ENCODE data around the gene C1QTNF12. TPM values are rescaled to one million over a fixed set of nuclear protein-coding genes. Genes with fewer than 3 reads are reported as not detected.

The C1QTNF12 gene
- total and polyA plus RNA-seq, 2 of the 8 experiments (the other 6 are each of a cell fraction or from before 2014, with no cell fraction given): 2.1 to 3.7 TPM

- no peak overlapping the region for H3K9ac ChIP-seq (replicated peaks in 1 of 4; ENCODE audit: extremely low read depth in 1 of 4, low read depth in 3 of 4, low read length in 3 of 4)
- no peak overlapping the region for H2BK20ac ChIP-seq (ENCODE audit: low read length)
- no peak overlapping the region for H3K23ac ChIP-seq (ENCODE audit: insufficient read length)
- peaks cover 2 to 13% of the 10 kb centered on the region in 2 experiments for H4K20me1 ChIP-seq (replicated peaks in 1 of 2; ENCODE audit: control insufficient read depth in 1 of 2, insufficient read depth in 2 of 2, low read length in 2 of 2)
- peaks cover under 1 to 19% of the 10 kb centered on the region in 2 experiments; a peak in 3 of 4 replicates for H3K79me2 ChIP-seq (ENCODE audit: control insufficient read depth in 1 of 2, insufficient read depth in 2 of 2, low read length in 2 of 2)
- H3K23me2 ChIP-seq (ENCODE audit: low read depth, low read length): peaks cover 7% of the 10 kb centered on the region
- H3K4me3 ChIP-seq (ENCODE audit: extremely low read depth in 1 of 4, insufficient read depth in 2 of 4, low read depth in 3 of 4, low read length in 4 of 4): no peak overlapping the region
- no peak overlapping the region for H4K91ac ChIP-seq (replicated peaks; ENCODE audit: insufficient read length, low read length)
- peaks cover 0 to 9% of the 10 kb centered on the region in 2 experiments; a peak in 2 of 4 replicates for H3K9me3 ChIP-seq (ENCODE audit: insufficient read depth in 2 of 2, low read depth in 1 of 2, low read length in 1 of 2)
- no peaks in the 10 kb centered on the region; a peak in 1 of 7 replicates for H3K27me3 ChIP-seq (replicated peaks in 1 of 4; ENCODE audit: control insufficient read depth in 3 of 4, extremely low read depth in 1 of 4, insufficient read depth in 3 of 4, low read length in 3 of 4)
- H2AK5ac ChIP-seq (ENCODE audit: low read depth, low read length): no peak overlapping the region
- H3K4ac ChIP-seq (replicated peaks; ENCODE audit: insufficient read length, low read depth, low read length): no peak overlapping the region
- no peak overlapping the region for H3K27ac ChIP-seq (ENCODE audit: low read depth, low read length)
- H4K5ac ChIP-seq (ENCODE audit: insufficient read length, low read depth, low read length): no peak overlapping the region
- H3K14ac ChIP-seq (ENCODE audit: insufficient read length): no peak overlapping the region
- H2BK5ac ChIP-seq (ENCODE audit: low read depth, low read length): no peak overlapping the region
- DNase-seq (ENCODE audit: low read depth in 1 of 2, low spot score in 2 of 2): no peak
- 92% methylated on average over 22 of the region's 27 CpGs; no CpG with 5 or more reads in 1 of the 2 experiments for WGBS, 2 experiments (ENCODE audit: extremely low coverage in 1 of 2, insufficient coverage in 1 of 2, insufficient read length in 1 of 2, insufficient replicate concordance in 2 of 2, low coverage in 1 of 2, low lambda C conversion rate in 2 of 2, missing lambda C conversion rate in 1 of 2)
- H2AFZ ChIP-seq (ENCODE audit: low read length): no peak overlapping the region
- POLR2A ChIA-PET (ENCODE audit: partially characterized antibody): interaction anchor here (1.0 kb wide), 1 partner anchor 15 kb away, joined by 3 read pairs; no protein-coding TSS in a partner anchor
- no peak for FAIRE-seq
- H2BK15ac ChIP-seq (ENCODE audit: low read length): no peak overlapping the region
- H3K36me3 ChIP-seq (ENCODE audit: control insufficient read depth in 2 of 4, insufficient read depth in 4 of 4, low read length in 3 of 4): peaks cover 0 to 8% (median 0%) of the 10 kb centered on the region in 4 experiments; a peak in 1 of 8 replicates
- no peak overlapping the region for H2BK12ac ChIP-seq (ENCODE audit: low read depth, low read length)
- H3K18ac ChIP-seq (ENCODE audit: extremely low read depth, low read length): no peak overlapping the region
- H3K79me1 ChIP-seq (ENCODE audit: low read depth, low read length): peaks cover 19% of the 10 kb centered on the region
- no peak overlapping the region for H3K56ac ChIP-seq (replicated peaks; ENCODE audit: insufficient read length, low read depth, low read length)
- H3K4me1 ChIP-seq (replicated peaks in 1 of 4; ENCODE audit: control insufficient read depth in 3 of 4, insufficient read depth in 4 of 4, low read length in 3 of 4): peaks cover 0 to 12% (median 2%) of the 10 kb centered on the region in 4 experiments; a peak in 4 of 7 replicates
- H2BK120ac ChIP-seq (replicated peaks; ENCODE audit: low read depth, low read length): no peak overlapping the region
- CTCF ChIA-PET (ENCODE audit: partially characterized antibody): interaction anchor here (0.6 to 0.9 kb wide), 3 partner anchors 28 to 113 kb away, joined by 3 to 4 read pairs (median 4); no protein-coding TSS in a partner anchor
- H3K4me2 ChIP-seq (ENCODE audit: insufficient read depth in 1 of 2, low read depth in 2 of 2, low read length in 2 of 2): no peak overlapping the region
- H4K8ac ChIP-seq (ENCODE audit: extremely low read depth, insufficient read depth, low read length): peak overlapping the region; percentile 19; the same call in 1 of the 2 replicates
- TF ChIP-seq TEAD4 (IDR thresholded peaks at IDR 0.05; ENCODE audit: low read depth, low read length) (no peak), NRF1 (IDR thresholded peaks at IDR 0.05; ENCODE audit: low read depth, low read length) (no peak), ZNF274 (IDR thresholded peaks at IDR 0.05; ENCODE audit: borderline replicate concordance, extremely low read depth, low read length) (no peak), POLR2A (IDR thresholded peaks at IDR 0.05; ENCODE audit: control extremely low read depth in 1 of 2, low read depth in 2 of 2, low read length in 2 of 2) (no peak), ATF3 (IDR thresholded peaks at IDR 0.05; ENCODE audit: insufficient read depth, low read depth, low read length) (no peak), BACH1 (IDR thresholded peaks at IDR 0.05; ENCODE audit: low read length) (no peak), CTCF (IDR thresholded peaks at IDR 0.05; ENCODE audit: control extremely low read depth in 1 of 3, insufficient read depth in 1 of 3, low read depth in 1 of 3, low read length in 3 of 3) (no peak), KDM1A (IDR thresholded peaks at IDR 0.05; ENCODE audit: borderline replicate concordance, low read length) (no peak), CEBPB (IDR thresholded peaks at IDR 0.05; ENCODE audit: low read depth, low read length) (no peak), SP4 (IDR thresholded peaks at IDR 0.05; ENCODE audit: low read length) (no peak)
These were observed 11.3 kb downstream of the C1QTNF12 start for GRCh38 chr1:1235016-1235744.
